CD8-positive, alpha-beta memory T cell (primary cell): ENCODE data around the gene RAX. TPM values are rescaled to one million over a fixed set of nuclear protein-coding genes. Genes with fewer than 3 reads are reported as not detected.
"Not testable (repeated sequence)": the region's sequence is repeated elsewhere in the genome, so short reads cannot be mapped to it uniquely, and the experiment has no call there.

ENCODE experiments used
- CTCF ChIA-PET: fragments of 350-600 bp; sonication (Branson Sonifier 250); formaldehyde crosslinking; loops from one replicate; lab custom pipeline; 2021; ENCODE audit warnings: antibody characterized with exemption; lab: Charles Lee
- POLR2A ChIA-PET: fragments of 350-600 bp; sonication (Branson Sonifier 250); formaldehyde crosslinking; loops from one replicate; lab custom pipeline; 2021; ENCODE audit warnings: antibody characterized with exemption; lab: Charles Lee
- DNase-seq, 5 donors: peaks; one replicate each; pipeline versions ENCODE4 v3.0.0 to v3.0.0-alpha.2; 2020 to 2022; ENCODE audit warnings: mixed read lengths in 1 of 5
- H3K27ac ChIP-seq: one replicate; pipeline ENCODE4 v1.7.0; 2013; ENCODE audit warnings: low read depth, mild to moderate bottlenecking, low read length, moderate library complexity
- H3K27me3 ChIP-seq: 2 replicates; pipeline ENCODE4 v1.7.0; 2013; ENCODE audit warnings: low read length, mild to moderate bottlenecking; ENCODE audit not compliant: insufficient read depth, poor library complexity, severe bottlenecking
- H3K36me3 ChIP-seq: 2 replicates; pipeline ENCODE4 v1.7.0; 2013; ENCODE audit warnings: mild to moderate bottlenecking, low read length, moderate library complexity; ENCODE audit not compliant: insufficient read depth
- H3K4me1 ChIP-seq: 2 replicates; pipeline ENCODE4 v1.7.0; 2013; ENCODE audit warnings: mild to moderate bottlenecking, low read length, moderate library complexity; ENCODE audit not compliant: insufficient read depth
- H3K4me3 ChIP-seq: 2 replicates; pipeline ENCODE4 v1.7.0; 2013; ENCODE audit warnings: mild to moderate bottlenecking, low read length
- H3K9me3 ChIP-seq: 2 replicates; pipeline ENCODE4 v1.7.0; 2013; ENCODE audit warnings: mild to moderate bottlenecking, low read length
- H3K27ac Mint-ChIP-seq, 8 donors: one replicate each; pipeline ENCODE4 v1.8.0; 2020 to 2021; ENCODE audit warnings: mixed read lengths in 8 of 8, mild to moderate bottlenecking in 6 of 8, inconsistent platforms in 3 of 8, moderate library complexity in 3 of 8
- H3K27me3 Mint-ChIP-seq, 2 donors: one replicate each; pipeline ENCODE4 v1.8.0; 2020 to 2021; ENCODE audit warnings: mixed read lengths in 2 of 2, mild to moderate bottlenecking in 1 of 2, moderate library complexity in 1 of 2
- H3K36me3 Mint-ChIP-seq, 3 donors: one replicate each; pipeline ENCODE4 v1.8.0; 2020 to 2021; ENCODE audit warnings: mixed read lengths in 3 of 3, inconsistent platforms in 1 of 3, mild to moderate bottlenecking in 1 of 3
- H3K4me1 Mint-ChIP-seq, 3 donors: one replicate each; pipeline ENCODE4 v1.8.0; 2020 to 2021; ENCODE audit warnings: mixed read lengths in 3 of 3, inconsistent platforms in 1 of 3, mild to moderate bottlenecking in 1 of 3
- H3K4me3 Mint-ChIP-seq, 7 donors: one replicate each; pipeline ENCODE4 v1.8.0; 2020 to 2021; ENCODE audit warnings: mixed read lengths in 7 of 7, mild to moderate bottlenecking in 6 of 7, moderate library complexity in 4 of 7, inconsistent platforms in 2 of 7
- H3K9me3 Mint-ChIP-seq, 5 donors: one replicate each; pipeline ENCODE4 v1.8.0; 2020 to 2022; ENCODE audit warnings: mixed read lengths in 5 of 5, mild to moderate bottlenecking in 3 of 5, moderate library complexity in 2 of 5, inconsistent platforms in 1 of 5
- polyA plus RNA-seq: library from polyadenylated mRNA; unstranded; fragments of 300-500 nt; fragmentation: Illumina TruSeq; gene quantifications from one replicate; pipeline ENCODE4 v1.2.3, GENCODE V29; 2021
- total RNA-seq, 2 experiments: library from RNA; stranded (reverse); gene quantifications; one replicate each; pipeline ENCODE4 v1.2.3, GENCODE V29; 2021

The RAX gene
- total and polyA plus RNA-seq, 3 experiments from 2014 or later = not detected

DNA sequence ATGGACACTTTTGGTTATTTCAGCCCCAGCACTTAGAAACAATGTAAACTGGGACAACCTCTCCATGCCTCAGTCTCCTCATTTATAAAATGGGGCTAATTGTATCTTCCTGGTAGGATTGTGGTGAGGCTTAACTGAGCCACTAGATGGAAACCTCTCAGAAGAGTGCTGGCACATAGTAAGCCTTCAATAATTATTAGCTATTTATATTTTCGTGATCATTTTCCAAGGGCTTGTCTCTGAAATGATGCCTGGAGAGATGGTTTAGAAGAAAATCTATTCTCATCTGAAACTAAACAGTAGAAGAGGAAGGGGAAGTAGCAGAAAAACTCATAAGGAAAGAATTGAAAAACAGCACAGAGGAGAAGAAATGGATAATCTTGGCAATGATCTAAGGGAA is 6.8 kb downstream of the RAX start:
- CTCF ChIA-PET = no interaction called here

DNA sequence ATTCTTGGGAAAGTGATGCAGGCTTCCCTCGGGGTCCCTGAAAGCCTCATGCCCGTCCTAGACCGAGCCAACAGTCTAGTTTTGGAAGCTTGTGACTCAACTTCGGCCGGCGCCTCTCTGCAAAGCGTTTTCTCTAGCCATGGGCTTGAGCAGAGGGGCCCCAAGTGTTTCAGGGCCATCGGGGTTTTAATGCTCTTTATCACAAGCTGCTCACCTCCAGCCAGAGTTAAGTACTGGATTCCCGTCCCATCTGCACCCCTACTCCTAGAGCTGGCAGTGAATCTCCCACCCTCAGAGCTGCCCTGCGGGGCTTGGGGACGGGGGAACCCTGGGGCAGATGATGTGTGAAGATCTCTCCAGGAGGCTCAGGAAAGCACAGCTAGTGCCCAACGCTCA is 7.3 kb downstream of the RAX start:
- H3K27me3 ChIP-seq = peaks cover 36% of the 10 kb centered on the region
- no peaks in the 10 kb centered on the region for H3K36me3 Mint-ChIP-seq
- H3K4me1 ChIP-seq = no peaks in the 10 kb centered on the region
- H3K4me3 ChIP-seq = no peak overlapping the region
- no peak overlapping the region for H3K27ac ChIP-seq
- H3K9me3 ChIP-seq = no peaks in the 10 kb centered on the region
- no peaks in the 10 kb centered on the region for H3K36me3 ChIP-seq
- H3K9me3 Mint-ChIP-seq = peaks cover 0 to 4% (median 3%) of the 10 kb centered on the region in 5 donors
- ChIA-PET CTCF (no interaction called here), POLR2A (no interaction called here)
- peaks cover 17 to 43% (median 25%) of the 10 kb centered on the region in 3 donors for H3K4me1 Mint-ChIP-seq
- DNase-seq = no peak
- no peak overlapping the region for H3K27ac Mint-ChIP-seq
- peaks cover 67 to 79% of the 10 kb centered on the region in 2 donors for H3K27me3 Mint-ChIP-seq
- H3K4me3 Mint-ChIP-seq = peak overlapping the region in 6 of 7 donors; percentile 15 to 73 (median 36)

More for the DNA sequence above, 6.8 kb downstream of the RAX start:
- Mint-ChIP-seq H3K27ac (no peak overlapping the region), H3K4me3 (peak overlapping the region in 2 of 7 donors; percentile 2 to 27), H3K27me3 (peaks cover 70 to 84% of the 10 kb centered on the region in 2 donors), H3K36me3 (no peaks in the 10 kb centered on the region), H3K9me3 (peaks cover 0 to 4% (median 3%) of the 10 kb centered on the region in 5 donors), H3K4me1 (peaks cover 17 to 45% (median 25%) of the 10 kb centered on the region in 3 donors)
- Histone ChIP-seq H3K4me3 (no peak overlapping the region), H3K36me3 (no peaks in the 10 kb centered on the region), H3K27me3 (peaks cover 38% of the 10 kb centered on the region), H3K9me3 (no peaks in the 10 kb centered on the region), H3K27ac (no peak overlapping the region), H3K4me1 (no peaks in the 10 kb centered on the region)
- POLR2A ChIA-PET = no interaction called here
- DNase-seq = no peak

DNA sequence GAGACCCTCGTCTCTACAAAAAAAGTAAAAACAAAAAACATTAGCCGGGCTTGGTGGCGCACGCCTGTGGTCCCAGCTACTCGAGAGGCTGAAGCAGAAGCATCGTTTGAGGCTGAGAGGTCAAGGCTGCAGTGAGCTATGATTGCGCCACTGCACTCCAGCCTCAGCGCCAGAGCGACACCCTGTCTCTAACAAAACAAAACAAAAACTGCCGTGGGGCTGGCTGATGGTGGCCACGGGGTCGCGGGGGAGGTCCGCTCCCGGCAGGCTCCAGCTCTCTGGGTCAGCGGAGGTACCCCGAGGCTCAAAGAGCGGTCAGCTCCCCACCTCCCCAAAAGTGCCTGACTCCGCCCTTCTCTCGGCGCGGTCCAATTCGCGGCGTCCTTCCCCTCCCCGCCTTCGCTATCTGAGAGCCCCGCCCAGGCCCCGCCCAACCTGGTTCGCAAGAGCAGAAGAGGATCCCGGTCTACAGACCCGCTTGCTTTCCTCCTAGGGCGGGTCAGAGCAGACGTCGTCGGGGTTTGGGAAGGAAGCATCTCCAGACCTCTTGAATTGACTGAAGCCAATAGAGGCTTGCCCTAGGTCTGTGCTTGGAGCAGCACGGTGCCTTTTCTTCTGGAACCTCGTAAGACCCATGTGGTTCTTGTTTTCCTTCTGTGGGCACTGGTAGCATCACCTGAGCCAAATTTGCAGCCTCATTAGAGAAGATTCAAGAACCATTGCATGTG is 7.8 kb downstream of the RAX start:
- Mint-ChIP-seq H3K36me3 (no peaks in the 10 kb centered on the region), H3K27ac (no peak overlapping the region), H3K9me3 (peaks cover 0 to 7% (median 3%) of the 10 kb centered on the region in 5 donors), H3K4me3 (peak overlapping the region in 6 of 7 donors; percentile 29 to 73 (median 38)), H3K4me1 (peaks cover 17 to 43% (median 25%) of the 10 kb centered on the region in 3 donors), H3K27me3 (peaks cover 67 to 79% of the 10 kb centered on the region in 2 donors)
- Histone ChIP-seq H3K4me1 (no peaks in the 10 kb centered on the region), H3K27ac (no peak overlapping the region), H3K27me3 (peaks cover 30% of the 10 kb centered on the region), H3K4me3 (no peak overlapping the region), H3K36me3 (no peaks in the 10 kb centered on the region), H3K9me3 (no peaks in the 10 kb centered on the region)
- ChIA-PET POLR2A (no interaction called here), CTCF (no interaction called here)
- DNase-seq = no peak

DNA sequence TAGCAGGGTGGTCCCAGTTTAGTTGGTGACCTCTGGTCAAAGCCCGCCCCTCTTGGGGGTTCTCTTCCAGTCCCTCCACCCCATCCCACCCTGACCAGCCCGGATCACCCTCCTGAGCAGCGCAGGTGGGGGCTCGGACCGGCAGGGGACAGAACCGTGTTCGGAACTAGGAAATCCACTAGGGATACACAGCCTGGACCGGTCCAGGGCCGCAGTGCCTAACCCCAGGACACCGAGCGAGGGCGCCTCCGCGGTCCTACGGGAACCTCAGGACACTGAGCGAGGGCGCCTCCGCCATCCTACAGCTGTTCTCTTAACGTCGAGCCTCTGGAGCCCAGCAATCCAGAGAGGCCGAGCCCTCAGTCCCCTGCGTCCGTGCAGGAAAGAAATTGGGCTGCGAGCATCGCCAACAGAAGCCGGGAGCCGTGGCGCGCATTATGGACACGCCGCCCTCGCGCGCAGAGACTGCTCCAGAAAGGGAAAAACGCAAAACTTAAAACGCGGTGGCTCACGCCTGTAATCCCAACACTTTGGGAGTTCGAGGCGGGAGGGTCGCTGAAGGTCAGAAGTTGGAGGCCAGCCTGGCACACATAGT is 8.5 kb downstream of the RAX start:
- Mint-ChIP-seq H3K4me3 (peak overlapping the region in 6 of 7 donors; percentile 29 to 53 (median 38)), H3K27ac (no peak overlapping the region), H3K36me3 (no peaks in the 10 kb centered on the region), H3K4me1 (peaks cover 14 to 41% (median 22%) of the 10 kb centered on the region in 3 donors), H3K27me3 (peaks cover 63 to 74% of the 10 kb centered on the region in 2 donors), H3K9me3 (peaks cover 0 to 7% (median 2%) of the 10 kb centered on the region in 5 donors)
- ChIA-PET POLR2A (no interaction called here), CTCF (interaction anchor here (1.1 kb wide), 1 partner anchor 11 kb away, joined by 3 read pairs; no protein-coding TSS in a partner anchor)
- Histone ChIP-seq H3K4me3 (no peak overlapping the region), H3K4me1 (no peaks in the 10 kb centered on the region), H3K9me3 (no peaks in the 10 kb centered on the region), H3K27ac (no peak overlapping the region), H3K36me3 (no peaks in the 10 kb centered on the region), H3K27me3 (peaks cover 25% of the 10 kb centered on the region)
- DNase-seq = no peak

- H3K27me3 ChIP-seq = peaks cover 21% of the 10 kb centered on the region
- CTCF ChIA-PET = interaction anchor here (1.1 kb wide), 1 partner anchor 11 kb away, joined by 3 read pairs; no protein-coding TSS in a partner anchor
- H3K4me3 Mint-ChIP-seq = no peak overlapping the region
These were observed 9.1 kb downstream of the RAX start for GRCh38 chr18:59264121-59264571.

DNA sequence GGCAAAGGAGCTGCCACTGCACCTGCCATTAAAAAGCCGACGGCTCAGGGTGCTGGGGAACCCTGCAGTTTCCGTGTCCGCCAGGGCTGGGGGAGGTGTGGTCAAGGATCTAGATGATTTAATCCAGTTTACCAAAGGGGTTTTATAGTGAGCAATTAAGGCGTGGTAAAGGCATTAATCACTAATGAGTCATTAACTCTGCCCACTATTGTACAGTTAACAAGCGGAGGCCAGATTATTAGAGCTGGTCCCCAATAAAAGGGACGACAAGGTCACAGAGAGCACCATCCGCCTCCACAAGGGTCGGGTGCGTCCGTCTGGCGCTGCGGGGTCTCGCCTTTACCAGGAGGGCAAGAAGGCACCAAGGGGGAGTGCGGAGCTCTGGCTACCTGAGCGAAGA is 9.6 kb downstream of the RAX start:
- peaks cover 62 to 74% of the 10 kb centered on the region in 2 donors for H3K27me3 Mint-ChIP-seq
- CTCF ChIA-PET = interaction anchor here (1.1 kb wide), 1 partner anchor 10 kb away, joined by 3 read pairs; no protein-coding TSS in a partner anchor
- peak overlapping the region in 2 of 7 donors; percentile 45 to 70 for H3K4me3 Mint-ChIP-seq
- Histone ChIP-seq H3K9me3 (no peaks in the 10 kb centered on the region), H3K27ac (no peak overlapping the region), H3K36me3 (no peaks in the 10 kb centered on the region), H3K4me1 (no peaks in the 10 kb centered on the region), H3K27me3 (peaks cover 21% of the 10 kb centered on the region), H3K4me3 (no peak overlapping the region)
- DNase-seq = no peak
- peaks cover 11 to 33% (median 18%) of the 10 kb centered on the region in 3 donors for H3K4me1 Mint-ChIP-seq
- no peaks in the 10 kb centered on the region for H3K36me3 Mint-ChIP-seq
- H3K9me3 Mint-ChIP-seq = peaks cover 0 to 7% (median 1%) of the 10 kb centered on the region in 5 donors
- POLR2A ChIA-PET = interaction anchor here (0.5 kb wide), 1 partner anchor 37 kb away, joined by 3 read pairs; no protein-coding TSS in a partner anchor
- H3K27ac Mint-ChIP-seq = no peak overlapping the region

More at GRCh38 chr18:59264121-59264571, 9.1 kb downstream of the RAX start:
- no peak overlapping the region for H3K27ac ChIP-seq
- Mint-ChIP-seq H3K36me3 (no peaks in the 10 kb centered on the region), H3K4me1 (peaks cover 11 to 36% (median 18%) of the 10 kb centered on the region in 3 donors), H3K27ac (no peak overlapping the region), H3K9me3 (peaks cover 0 to 7% (median 0%) of the 10 kb centered on the region in 5 donors), H3K27me3 (peaks cover 64 to 76% of the 10 kb centered on the region in 2 donors)
- no peak for DNase-seq
- no peaks in the 10 kb centered on the region for H3K36me3 ChIP-seq
- POLR2A ChIA-PET = interaction anchor here (0.5 kb wide), 1 partner anchor 38 kb away, joined by 3 read pairs; no protein-coding TSS in a partner anchor
- H3K9me3 ChIP-seq = no peaks in the 10 kb centered on the region
- H3K4me1 ChIP-seq = no peaks in the 10 kb centered on the region
- no peak overlapping the region for H3K4me3 ChIP-seq

- H3K27ac Mint-ChIP-seq = not testable (repeated sequence)
These were observed 11.0 kb downstream of the RAX start for GRCh38 chr18:59262243-59262642.

More at GRCh38 chr18:59262243-59262642, 11.0 kb downstream of the RAX start:
- H3K27ac ChIP-seq, H3K4me1 ChIP-seq, H3K9me3 ChIP-seq, H3K36me3 Mint-ChIP-seq, H3K36me3 ChIP-seq, H3K9me3 Mint-ChIP-seq, CTCF ChIA-PET, POLR2A ChIA-PET, H3K4me3 ChIP-seq, H3K4me3 Mint-ChIP-seq, DNase-seq: not testable (repeated sequence)
- peaks cover 17% of the 10 kb centered on the region for H3K27me3 ChIP-seq
- H3K27me3 Mint-ChIP-seq = peaks cover 49 to 67% of the 10 kb centered on the region in 2 donors
- H3K4me1 Mint-ChIP-seq = peaks cover 7 to 20% (median 11%) of the 10 kb centered on the region in 3 donors
